OCI-LY3 (cell line): Measurements from ENCODE around the gene NFATC4.
A peak's percentile ranks its signal among the peaks of the same experiment; 100 is the strongest.

Source experiments
- H2AFZ ChIP-seq: fragments of 200-600, 300-600 bp; shearing (Covaris generic); 2 replicates; pipeline ENCODE4 v1.6.0; 2014; ENCODE audit warnings: antibody characterized with exemption, low read depth, low read length
- H3K27ac ChIP-seq: fragments of 200-600, 300-600 bp; sonication (generic); 2 replicates; pipeline ENCODE4 v1.5.1; 2014; ENCODE audit warnings: mild to moderate bottlenecking, low read length, moderate library complexity, mixed read lengths
- H3K27me3 ChIP-seq: fragments of 200-600, 300-600 bp; sonication (generic); 2 replicates; pipeline ENCODE4 v1.6.1; 2014; ENCODE audit warnings: low read depth, low read length, mixed read lengths
- H3K36me3 ChIP-seq: fragments of 200-600, 300-600 bp; sonication (generic); replicated peaks from 2 replicates; pipeline ENCODE3; 2014; ENCODE audit warnings: low read depth, low read length, mixed read lengths
- H3K4me1 ChIP-seq: fragments of 300-600, 200-600 bp; sonication (generic); 2 replicates; pipeline ENCODE4 v1.6.1; 2014; ENCODE audit warnings: low read length, mixed read lengths
- H3K4me2 ChIP-seq: fragments of 200-600, 300-600 bp; sonication (generic); 2 replicates; pipeline ENCODE4 v1.6.1; 2014; ENCODE audit warnings: low read length, mixed read lengths
- H3K4me3 ChIP-seq: fragments of 300-600, 200-600 bp; sonication (generic); 2 replicates; pipeline ENCODE4 v1.5.1; 2014; ENCODE audit warnings: antibody characterized with exemption, mild to moderate bottlenecking, low read length, moderate library complexity
- H3K79me2 ChIP-seq: fragments of 300-600, 200-600 bp; shearing (Covaris generic); 2 replicates; pipeline ENCODE4 v1.6.1; 2014; ENCODE audit warnings: mild to moderate bottlenecking, low read length, mixed read lengths
- H3K9ac ChIP-seq: fragments of 300-600, 200-600 bp; shearing (Covaris generic); 2 replicates; pipeline ENCODE4 v1.6.0; 2014; ENCODE audit warnings: mild to moderate bottlenecking, low read length, moderate library complexity
- H3K9me3 ChIP-seq: fragments of 200-600, 300-600 bp; shearing (Covaris generic); 2 replicates; pipeline ENCODE4 v1.6.1; 2014; ENCODE audit warnings: low read length, mixed read lengths; ENCODE audit not compliant: insufficient read depth
- H4K20me1 ChIP-seq: fragments of 200-600, 300-600 bp; sonication (generic); 2 replicates; pipeline ENCODE4 v1.6.1; 2016; ENCODE audit warnings: low read length, mixed read lengths; ENCODE audit not compliant: insufficient read depth
- CTCF ChIP-seq: fragments of 200-600, 300-600 bp; sonication (generic); IDR thresholded peaks from 2 replicates; pipeline ENCODE4 v1.5.1; 2014; ENCODE audit warnings: antibody characterized with exemption, low read length, low read depth
- EZH2phosphoT487 ChIP-seq: fragments of 200-600 bp; shearing (Covaris generic); IDR thresholded peaks from 2 replicates; pipeline ENCODE4 v1.6.1; 2018; ENCODE audit warnings: antibody characterized with exemption, mixed run types, low read depth

NFATC4 gene

DNA sequence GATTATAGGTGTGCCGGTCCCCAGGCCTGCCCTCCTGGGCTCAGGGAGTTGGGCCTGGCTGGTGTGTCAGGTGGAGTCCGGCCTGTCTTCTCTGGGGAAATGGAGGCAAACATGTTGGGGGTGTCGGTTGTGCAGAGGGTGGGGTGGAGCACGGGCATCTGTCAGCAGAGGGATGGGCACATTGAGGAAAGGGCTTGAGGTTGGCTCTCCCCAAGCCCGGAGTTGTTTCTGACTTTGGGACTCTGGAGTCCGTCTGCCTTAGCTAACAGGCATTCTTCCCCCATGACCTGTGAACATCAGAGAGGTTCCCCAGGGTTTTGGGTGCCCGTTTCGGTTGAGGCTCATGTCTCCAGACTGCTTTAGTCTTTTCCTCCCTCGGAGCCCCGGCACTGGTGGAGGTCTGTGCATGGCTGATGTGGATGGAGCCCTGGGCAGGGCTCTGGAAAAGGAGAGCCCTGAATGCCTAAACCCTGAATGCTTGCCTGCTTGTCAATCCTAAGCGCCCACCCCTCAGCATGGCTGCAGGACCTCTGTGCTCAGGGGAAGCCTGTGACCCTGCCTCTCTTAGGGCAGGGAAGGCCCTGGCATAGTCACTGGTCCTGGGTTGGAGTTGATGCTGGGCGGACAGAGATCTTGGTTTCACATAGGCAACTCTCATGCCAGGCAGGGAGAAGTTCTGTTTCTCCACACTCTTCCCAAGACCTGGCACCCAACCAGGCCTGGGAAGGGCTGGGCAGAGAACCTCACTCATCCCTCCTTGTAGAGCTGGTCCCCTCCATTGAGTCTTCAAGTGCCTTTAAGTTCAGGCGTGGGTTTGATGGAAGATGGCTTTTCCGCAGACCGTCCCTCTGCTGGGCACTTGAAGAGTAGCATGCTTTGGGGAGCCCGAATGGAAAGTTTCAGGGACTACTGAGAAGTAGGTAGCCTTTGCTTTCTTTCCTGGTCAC lies 43.7 kb downstream of the NFATC4 start:
- H3K27me3 ChIP-seq, result peaks cover 8% of the 10 kb centered on the region
- no peak for TF ChIP-seq EZH2phosphoT487
- peak; percentile 72 for TF ChIP-seq CTCF

GRCh38 chr14:24414077-24414476 lies 46.1 kb downstream of the NFATC4 start:
- Histone ChIP-seq H2AFZ (no peak overlapping the region), H3K9me3 (no peaks in the 10 kb centered on the region), H4K20me1 (no peaks in the 10 kb centered on the region), H3K4me1 (no peaks in the 10 kb centered on the region), H3K36me3 (no peaks in the 10 kb centered on the region), H3K27me3 (peaks cover 8% of the 10 kb centered on the region), H3K27ac (no peak overlapping the region), H3K79me2 (no peaks in the 10 kb centered on the region), H3K4me3 (no peak overlapping the region), H3K4me2 (no peak overlapping the region), H3K9ac (no peak overlapping the region)
- TF ChIP-seq EZH2phosphoT487 (no peak), CTCF (no peak)

More for the DNA sequence above, 43.7 kb downstream of the NFATC4 start:
- Histone ChIP-seq H3K4me3 (no peak overlapping the region), H2AFZ (0 out of 2 replicates have a peak overlapping the region, but pooled peaks have one; percentile 38), H3K79me2 (no peaks in the 10 kb centered on the region), H3K9ac (no peak overlapping the region), H3K9me3 (no peaks in the 10 kb centered on the region), H3K36me3 (no peaks in the 10 kb centered on the region), H3K4me2 (peak overlapping the region; percentile 28), H3K27ac (no peak overlapping the region), H4K20me1 (no peaks in the 10 kb centered on the region), H3K4me1 (no peaks in the 10 kb centered on the region)

GRCh38 chr14:24414732-24415420 lies 46.9 kb downstream of the NFATC4 start:
- H3K4me2 ChIP-seq, result no peak overlapping the region
- no peak overlapping the region for H3K9ac ChIP-seq
- TF ChIP-seq EZH2phosphoT487 (no peak), CTCF (no peak)
- H2AFZ ChIP-seq, result no peak overlapping the region
- H3K9me3 ChIP-seq, result no peaks in the 10 kb centered on the region
- H4K20me1 ChIP-seq, result no peaks in the 10 kb centered on the region
- H3K79me2 ChIP-seq, result no peaks in the 10 kb centered on the region
- H3K27me3 ChIP-seq, result peaks cover 3% of the 10 kb centered on the region
- no peak overlapping the region for H3K27ac ChIP-seq
- no peaks in the 10 kb centered on the region for H3K4me1 ChIP-seq
- H3K4me3 ChIP-seq, result no peak overlapping the region
- H3K36me3 ChIP-seq, result no peaks in the 10 kb centered on the region
